ENCODE data around the gene CLCNKA.
"Not testable (repeated sequence)": the region's sequence is repeated elsewhere in the genome, so short reads cannot be mapped to it uniquely, and the experiment has no call there.

Gene CLCNKA

DNA sequence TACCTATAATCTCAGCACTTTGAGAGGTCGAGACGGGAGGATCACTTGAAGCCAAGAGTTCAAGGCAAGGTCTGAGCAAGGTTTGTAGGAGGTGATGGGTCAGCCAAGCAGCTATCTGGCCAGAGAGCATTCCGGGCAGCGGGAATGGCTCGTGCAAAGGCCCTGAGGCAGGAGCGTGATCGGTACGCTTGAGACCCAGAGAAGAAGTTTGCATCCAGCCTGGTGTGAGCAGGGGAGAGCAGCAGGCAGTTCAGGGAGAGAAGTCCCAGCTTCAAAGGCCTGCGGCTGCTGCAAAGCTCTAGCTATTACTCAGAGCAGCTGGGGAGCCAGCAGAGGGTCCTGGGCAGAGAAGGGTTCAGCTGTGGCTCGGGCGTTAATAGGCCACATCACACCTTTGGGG is 22.9 kb upstream of the CLCNKA start:
- no peak for DNase-seq

DNA sequence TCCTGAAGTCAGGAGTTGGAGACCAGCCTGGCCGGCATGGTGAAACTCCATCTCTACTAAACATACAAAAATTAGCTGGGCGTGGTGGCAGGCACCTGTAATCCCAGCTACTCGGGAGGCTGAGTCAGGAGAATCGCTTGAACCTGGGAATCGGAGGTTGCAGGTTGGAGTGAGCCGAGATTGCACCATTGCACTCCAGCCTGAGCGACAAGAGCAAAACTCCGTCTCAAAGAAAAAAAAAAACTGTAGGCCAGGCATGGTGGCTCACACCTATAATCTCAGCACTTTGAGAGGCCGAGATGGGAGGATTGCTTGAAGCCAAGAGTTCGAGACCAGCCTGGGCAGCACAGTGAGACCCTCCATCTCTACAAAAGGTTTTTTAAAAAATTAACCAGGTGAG is 20.6 kb upstream of the CLCNKA start:
- DNase-seq, result not testable (repeated sequence)

DNA sequence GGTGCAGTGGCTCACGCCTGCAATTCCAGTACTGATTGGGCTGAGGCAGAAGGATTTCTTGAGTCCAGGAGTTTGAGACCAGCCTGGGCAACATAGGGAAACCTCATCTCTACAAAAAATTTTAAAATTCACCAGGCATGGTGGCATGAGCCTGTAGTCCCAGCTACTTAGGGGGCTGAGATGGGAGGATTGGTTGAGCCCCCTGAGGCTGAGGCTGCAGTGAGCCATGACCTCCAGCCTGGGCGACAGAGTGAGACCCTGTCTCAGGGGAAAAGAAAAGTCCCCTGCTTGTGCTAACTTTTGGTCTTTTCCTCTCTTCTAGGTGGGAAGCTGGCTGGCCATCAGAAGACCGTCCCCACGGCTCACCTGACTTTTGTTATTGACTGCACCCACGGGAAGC is 16.2 kb upstream of the CLCNKA start:
- no peak for DNase-seq

DNA sequence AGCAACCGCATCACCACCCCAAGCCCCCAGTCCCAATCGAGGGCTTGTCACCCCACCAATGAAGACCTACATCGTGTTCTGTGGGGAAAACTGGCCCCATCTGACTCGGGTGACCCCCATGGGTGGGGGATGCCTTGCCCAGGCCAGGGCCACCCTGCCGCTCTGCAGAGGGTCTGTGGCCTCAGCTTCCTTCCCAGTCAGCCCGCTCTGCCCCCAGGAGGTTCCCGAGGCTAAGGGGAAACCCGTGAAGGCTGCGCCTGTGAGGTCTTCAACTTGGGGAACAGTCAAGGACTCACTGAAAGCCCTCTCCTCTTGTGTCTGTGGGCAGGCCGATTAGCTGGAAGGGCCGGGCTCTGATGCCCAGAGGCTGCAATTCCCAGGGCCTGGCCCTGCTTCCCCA is 15.8 kb upstream of the CLCNKA start:
- no peak for DNase-seq

DNA sequence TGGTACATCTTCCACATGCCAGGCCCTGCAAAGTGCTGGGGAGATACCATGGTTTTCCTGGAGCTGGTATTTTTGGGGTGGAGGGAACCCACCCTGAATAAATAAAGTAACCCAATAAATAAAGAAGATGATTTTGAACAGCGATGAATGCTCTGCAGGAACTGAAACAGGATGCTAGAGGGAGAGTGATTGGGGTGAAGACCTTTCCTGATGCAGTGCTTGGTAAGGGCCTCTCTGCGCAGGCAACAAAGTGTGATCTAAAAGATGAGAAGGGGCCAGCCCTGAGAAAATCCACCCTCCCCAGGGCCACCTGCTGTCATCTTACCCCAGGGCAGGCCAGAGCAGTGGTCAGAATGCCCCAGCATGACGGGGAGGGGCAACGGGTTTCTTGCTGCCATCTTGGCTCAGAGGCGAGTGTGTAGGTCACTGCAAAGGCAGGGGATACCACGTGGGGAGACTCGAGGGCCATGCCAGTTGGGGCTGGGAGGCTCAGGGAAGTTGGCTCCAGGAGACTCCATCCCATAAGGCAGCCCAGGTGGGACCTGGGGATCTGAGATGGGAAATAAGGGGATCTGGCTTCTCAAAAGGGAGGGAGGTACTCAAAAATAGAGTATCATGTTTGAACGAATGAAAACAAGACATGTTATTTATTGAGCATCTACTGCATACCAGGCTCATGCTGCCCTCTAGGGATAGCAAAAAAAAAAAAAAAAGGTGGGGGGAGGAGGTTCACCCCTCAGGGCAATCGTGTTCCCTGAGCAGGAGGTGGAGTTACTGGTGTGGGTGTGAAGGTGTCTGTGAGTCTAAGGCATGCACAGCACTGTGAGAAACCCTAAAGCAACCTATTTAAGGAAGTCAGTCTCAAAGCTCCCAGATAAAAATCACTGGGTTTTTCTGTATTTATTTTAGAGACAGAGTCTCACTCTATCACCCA is 15.0 kb upstream of the CLCNKA start:
- DNase-seq, result no peak

DNA sequence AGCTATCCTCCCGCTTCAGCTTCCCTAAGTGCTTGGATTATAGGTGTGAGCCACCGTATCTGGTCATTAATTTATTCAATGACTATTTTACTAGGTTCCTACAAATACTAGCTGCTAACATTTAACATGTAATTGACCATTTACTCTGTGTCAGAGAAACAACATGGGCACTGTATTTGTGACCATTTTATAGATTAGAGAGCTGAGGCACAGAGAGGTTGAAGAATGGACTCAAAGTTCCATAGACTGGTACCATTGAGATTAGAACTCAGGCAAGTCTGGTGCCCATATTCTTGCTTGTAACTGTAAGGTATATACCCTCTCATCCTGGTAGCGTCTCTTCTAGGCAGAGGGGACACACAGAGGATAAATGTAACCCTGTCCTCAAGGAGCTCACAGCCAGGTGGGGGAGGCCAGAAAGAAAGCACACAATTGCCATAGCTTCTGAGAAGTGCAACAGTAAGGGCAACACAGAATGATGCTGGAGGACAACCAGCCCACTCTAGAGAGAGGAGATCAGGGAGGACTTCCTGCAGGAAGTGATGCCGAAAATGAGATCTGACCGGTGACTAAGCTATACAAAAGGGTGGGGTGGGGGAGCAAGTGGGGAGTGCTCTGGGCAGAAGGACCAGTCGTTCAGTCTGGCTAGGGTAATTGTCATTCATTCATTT is 14.0 kb upstream of the CLCNKA start:
- DNase-seq, result no peak

DNA sequence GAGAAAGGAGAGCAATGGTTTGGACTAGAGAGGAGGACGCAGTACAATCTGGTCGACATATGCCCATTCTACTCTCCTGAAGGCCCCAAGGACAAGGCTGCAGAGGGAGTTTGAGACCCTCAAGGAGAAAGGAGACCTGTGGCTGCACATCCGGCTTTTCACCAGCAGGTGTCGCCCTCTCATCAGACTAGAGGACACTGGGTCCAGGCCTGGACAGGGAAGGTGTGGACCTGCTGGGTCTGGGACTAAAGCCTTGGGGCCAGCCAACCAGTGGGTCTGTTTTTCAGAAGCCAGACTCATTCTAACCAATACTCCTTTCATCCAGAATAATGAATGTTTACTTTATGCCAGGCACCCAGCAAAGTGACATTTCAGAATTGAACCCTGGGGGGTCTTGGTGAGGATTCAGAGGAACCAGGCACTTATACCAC is 12.8 kb upstream of the CLCNKA start:
- peak; percentile 12 to 57 for DNase-seq

DNA sequence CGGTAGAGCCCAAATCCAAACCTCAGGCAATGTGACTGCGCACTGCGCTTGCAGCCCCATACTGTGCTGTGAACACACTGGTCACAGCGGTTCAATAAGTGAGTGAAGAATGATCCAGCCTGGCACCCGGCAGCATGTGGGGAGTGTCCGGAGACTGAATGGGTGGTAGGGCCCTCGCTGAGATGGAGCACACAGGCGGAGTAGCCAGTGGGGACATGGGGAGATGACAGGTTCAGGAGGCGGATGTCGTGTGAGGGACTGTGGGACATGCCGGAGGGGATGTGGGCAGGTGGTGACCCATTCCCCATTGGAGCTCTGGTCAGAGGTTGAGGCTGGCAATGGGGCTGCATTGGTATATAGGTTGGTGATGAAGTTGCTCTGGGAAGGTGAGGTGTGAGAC is 12.2 kb upstream of the CLCNKA start:
- DNase-seq, result no peak

DNA sequence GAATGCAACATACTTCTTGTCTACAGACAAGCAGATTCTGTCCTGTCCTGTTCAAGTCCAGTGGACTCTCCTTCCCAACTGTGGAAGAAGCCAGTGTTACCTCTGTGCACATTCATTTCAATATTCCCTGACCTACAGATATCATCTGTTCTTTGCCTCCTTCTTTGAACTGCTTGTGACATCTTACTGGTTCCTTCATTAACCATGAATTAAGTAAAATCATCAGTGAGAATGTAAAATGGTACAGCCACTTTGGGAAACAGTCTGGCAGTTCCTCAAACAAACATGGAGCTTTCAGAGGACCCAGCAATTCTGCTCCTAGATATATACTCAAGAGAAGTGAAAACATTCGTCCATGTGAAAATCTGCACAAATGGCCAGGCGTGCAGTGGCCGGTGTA is 11.0 kb upstream of the CLCNKA start:
- DNase-seq, result no peak

DNA sequence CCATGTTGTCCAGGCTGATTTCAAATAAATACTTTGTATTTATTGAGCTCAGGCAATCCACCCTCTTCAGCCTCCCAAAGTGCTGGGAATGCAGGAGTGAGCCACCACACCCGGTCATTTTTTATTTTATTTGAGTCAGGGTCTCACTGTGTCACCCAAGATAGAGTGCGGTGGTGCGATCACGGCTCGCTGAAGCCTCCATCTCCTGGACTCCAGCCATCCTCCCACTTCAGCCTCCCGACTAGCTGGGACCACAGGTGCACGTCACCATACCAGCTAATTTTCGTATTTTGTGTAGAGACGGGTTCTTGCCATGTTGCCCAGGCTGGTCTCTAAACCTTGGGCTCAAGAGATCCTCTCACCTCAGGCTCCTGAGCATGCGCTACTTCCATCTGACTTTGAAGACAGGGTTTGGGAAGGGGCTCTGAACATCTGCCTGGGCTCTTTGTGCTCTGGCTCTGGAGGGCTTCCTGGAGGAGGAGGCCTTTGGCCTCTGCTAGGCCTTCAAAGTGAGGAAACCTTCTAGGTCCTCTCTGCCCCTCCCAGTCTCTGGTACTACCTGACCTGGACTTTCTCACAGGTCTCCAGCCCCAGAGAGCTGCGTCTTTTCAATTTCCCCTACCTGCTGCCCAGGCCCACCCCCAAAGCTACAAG is 9.8 kb upstream of the CLCNKA start:
- no peak for DNase-seq

DNA sequence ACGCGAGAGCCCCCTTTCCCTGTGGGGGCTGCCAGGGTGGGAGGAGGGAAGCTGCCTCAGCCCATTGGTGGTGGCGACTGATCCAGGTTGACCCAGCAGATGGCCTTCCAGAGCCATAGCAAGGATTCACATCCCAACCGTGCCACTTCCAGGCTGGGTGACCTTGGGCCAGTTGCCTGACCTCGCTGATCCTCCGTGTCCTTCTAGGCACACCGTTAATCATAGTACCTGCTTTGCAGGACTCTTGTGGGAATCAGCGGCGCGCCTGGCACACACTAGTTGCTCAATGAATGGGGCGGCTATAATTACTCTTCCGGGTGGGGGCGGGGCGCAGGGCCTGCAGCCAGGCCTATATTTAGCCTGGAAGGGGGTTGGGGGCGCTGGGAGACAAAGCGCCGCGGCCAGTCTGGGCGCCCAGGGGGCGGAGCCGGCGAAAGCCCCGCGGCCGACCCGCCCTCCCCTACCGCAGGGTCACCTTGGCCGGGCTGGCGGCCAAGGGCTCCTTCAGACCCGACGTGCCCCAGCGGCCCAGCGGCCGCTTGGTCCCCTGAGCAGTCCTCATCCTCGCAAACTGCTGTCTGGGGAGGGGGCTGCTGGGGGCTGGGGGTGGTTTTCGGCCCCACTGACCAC is 9.1 kb upstream of the CLCNKA start:
- DNase-seq, result no peak

DNA sequence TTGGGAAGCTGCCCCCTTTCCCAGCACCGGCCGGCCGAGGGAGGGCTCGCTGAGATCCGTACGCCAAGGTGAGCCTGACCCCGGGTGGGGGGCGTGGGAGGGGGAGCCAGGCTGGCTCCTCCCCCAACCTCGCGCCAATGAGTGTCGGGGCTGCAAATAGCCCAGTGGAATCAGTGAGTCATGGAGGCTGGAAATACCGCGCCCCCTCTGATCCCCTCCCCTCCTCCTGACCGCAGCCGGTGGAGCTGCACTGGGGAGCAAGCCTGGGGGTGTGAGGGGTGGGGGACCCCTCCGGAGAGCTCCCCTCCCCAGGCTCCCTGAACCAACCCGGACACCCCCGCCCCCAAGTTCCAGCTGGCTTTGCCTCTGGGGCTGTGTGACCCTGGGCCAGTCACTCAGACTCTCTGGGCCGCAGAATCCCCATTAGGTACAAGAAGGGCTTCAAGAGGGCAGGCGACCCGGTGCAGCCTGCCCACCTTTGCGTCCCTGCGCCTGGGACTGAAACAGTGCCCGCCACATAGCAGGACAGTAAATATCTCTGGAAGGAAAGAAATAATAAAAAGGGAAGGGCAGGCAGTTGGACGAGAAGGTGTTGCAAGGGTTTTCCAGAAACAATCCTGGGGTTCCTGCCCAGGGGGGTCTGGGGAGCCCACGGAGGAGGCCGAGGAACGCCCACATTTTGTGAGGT is 8.5 kb upstream of the CLCNKA start:
- DNase-seq, result no peak

DNA sequence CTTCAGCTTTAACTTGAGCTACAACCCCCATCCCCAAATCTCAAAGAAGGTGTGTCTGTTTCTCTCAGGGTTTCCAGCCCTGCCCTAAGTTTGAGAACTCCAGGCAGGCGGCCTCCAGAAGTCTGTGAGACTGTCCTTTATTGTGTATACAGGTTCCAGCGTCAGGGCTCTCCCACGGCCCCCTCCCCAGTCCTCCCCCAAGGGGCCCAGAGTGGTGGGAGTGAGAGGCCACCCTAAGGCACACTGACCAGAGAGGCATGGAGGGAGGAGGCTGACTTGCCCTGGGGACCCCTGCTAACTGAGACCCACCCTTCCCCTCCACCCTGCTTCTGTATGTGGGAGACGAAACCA is 8.0 kb upstream of the CLCNKA start:
- no peak for DNase-seq

DNA sequence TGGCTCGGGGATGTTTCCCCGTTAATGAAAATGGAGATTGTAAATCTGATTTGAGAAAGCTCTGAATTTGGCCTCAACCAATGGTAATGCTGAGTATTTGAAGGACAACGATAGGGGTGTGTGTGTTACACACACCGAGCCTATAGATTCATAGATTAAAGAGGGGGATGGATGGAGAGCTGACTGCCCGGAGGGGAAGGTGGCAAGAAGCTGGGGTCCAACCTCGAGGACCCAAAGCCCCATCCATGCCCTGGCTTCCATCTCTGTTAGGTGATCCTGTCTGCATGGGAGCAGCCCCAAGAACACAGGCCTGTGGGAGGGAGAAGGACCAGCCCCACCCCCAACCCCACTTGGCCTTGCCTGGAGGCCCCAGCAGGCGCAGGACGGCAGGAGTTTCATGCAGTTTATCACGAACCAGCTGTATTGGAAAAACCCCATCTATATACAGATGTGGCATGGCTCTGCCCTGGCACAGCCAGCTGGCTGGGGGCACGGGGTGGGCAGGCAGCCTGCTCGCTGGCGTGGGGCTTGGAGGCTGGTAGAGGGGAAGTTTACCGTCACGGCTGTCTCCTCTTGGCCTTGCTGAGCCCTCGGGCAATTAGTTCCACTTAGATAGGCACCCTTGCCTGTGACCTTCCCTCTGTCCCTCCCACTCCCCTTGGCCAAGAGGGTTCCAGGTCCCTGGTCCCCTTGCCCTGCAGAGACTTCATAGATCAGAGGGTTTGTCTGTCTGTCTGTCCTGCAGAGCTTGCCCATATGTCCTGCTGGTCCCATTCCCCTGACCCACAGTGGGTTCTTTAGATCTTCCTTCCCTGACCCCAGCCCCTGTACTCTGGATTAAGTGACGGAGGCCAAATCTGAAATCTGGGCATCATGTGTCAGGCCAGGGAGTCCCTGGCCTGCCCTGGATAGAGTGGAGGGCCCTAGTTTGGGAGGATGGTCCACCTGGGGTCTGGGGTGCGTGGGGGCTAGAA is 7.0 kb upstream of the CLCNKA start:
- DNase-seq, result no peak

DNA sequence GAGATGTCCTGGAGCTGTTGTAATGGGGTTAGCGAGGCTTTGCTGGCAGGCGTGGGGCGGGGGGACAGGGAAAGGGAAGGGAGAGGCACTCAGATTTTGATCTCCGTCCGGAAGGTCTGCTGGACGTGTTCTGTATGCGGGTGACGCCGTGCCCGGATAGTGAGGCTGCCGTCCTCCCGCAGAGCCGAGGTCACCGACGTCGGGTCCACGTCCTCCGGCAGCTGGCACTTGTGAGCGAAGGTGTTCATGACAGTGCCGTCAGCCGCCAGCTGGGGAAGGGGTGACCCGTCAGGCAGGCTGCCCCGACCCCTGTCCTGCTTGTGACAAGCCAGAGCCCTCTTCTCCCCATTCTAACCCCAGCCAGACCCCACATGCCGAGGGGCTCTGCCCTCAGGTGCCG is 6.3 kb upstream of the CLCNKA start:
- no peak for DNase-seq

DNA sequence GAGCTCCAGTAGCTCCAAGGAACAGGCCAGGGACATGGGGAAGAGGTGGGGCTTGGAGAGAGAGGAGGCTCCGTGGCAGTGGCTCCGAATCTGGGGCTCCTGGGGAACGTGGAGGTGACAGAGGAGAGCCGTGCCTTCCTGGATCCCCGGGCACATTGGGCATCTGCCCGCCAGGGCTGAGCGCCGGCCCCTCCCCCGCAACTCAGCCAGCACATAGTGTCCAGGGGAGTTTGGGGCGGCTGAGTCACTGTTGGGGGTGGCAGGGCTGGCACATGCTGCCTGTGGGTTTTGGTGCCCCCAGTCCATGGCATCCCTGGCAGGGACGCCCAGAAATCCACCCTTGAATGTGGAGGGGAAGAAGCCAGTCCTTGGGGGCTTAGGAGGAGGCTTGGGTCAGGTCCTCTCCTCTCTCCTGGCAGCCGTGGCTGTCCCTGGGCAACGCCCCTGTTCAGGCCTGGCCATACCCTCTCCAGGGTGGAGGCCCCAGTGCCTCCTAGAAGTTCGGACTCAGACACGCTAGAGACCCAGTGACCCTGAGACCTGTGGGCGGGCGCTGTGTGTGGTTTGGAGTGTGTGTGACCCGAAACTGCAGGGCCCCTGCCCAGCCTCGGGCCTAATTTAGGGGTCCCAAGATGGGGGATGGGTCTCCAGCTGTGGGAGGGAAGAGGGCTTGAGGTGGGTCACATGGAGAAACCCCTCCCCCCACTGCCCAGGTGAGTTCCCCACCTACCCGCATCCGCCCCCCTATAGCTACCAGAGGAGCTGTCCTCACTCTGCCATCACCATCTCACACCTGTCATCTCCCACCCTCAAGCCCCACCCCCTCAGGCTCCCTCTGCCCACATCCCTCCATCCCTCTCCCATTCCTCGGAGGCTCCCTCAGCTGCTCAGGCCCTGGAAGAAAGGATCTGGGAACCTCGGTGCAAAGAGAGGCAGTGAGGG is 5.6 kb upstream of the CLCNKA start:
- DNase-seq, result no peak

DNA sequence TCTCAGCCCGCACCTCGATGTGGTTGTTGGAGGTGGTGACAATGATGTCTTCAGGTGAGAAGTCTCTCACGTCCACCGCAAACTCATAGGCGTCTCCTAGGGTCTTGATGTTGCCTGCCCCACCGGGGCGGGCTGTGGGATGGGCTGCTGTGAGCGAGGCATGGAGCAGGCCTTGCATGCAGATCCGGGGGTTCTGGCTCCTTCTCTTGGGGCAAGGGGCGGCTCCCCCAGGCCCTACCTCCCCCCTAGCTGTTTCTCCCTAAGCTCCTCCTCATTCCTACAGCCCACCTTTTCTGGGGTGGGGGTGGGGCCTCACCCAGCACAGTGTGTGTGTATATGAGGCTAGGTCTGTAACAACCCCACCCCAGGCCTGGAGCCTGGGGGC is 4.8 kb upstream of the CLCNKA start:
- DNase-seq, result no peak

DNA sequence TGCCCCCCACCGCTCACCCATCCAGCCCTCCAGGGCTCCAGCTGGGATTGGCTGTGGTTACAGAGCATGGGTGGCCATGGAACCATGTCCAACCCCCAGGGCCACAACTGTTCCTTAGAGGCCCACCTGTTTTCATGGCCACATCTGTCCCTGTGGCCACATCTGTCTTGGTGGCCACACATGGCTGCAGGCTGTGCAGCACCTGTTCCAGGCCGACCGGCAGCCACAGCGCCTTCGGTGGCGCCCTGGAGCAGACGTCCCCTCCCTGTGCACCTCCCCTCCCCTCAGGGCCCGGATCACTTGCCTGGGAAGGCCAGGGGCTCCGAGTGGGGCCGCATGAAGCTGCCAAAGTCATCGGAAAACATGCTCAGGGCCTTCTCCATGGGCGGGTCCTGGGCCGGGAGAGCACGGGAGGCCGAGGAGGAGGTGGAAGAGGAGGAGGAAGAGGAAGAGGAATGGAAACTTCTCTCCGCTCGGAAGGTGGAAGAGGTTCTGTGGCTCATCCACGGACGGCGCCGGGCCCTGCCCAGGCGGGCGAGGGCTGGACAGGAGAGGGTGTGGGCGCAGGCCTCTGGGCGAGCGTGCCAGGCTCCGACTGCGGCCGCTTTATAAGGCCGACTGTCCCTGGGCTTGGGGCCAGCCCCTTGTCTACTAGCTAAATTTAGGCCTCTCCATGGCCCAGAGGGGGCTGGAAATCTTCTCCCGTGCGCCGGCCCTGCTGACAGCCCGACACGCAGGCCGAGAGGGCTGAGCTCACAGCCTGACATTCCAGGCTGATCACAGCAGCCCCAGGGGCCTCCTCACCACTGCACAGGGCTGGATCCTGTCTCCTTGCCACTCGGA is 4.2 kb upstream of the CLCNKA start, which contains the start of gene HSPB7:
TSS of gene HSPB7 (minus strand) at position 583 of the 843 bp plus-strand sequence. CDS start at position 503, 80 bp downstream.
- no peak for DNase-seq

DNA sequence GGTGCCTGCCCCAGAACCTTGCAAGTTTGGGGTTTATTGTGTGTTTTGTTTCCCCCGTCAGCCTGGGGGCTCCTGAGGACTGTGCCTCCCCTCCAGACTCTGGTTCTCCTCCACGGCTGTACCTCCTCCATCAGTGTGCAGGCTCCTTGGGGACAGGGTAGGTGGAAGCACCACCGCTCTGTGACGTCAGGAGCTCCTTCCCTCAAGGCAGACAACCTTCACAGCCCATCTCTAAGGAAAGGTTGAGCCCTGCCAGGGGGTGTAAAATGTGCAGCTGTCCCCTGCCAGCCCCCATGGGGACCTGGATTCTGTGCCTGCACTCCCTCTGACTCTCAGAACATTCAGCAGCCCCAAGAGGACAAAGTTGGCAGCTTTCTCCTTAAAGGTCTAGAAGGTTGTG is 3.5 kb upstream of the CLCNKA start:
- no peak for DNase-seq

All from SW 1271 (cell line).